NOMO-1 treated with DMSO at 0.1 percent for 48 hours (cell line): Measurements from ENCODE around the gene NPAS3.

ENCODE experiments used
- DNase-seq: peaks from one replicate; lab custom pipeline; 2025; ENCODE audit not compliant: unreplicated experiment; lab: John Stamatoyannopoulos, UW

NPAS3 gene

GRCh38 chr14:33420051-33420627 is 481.5 kb downstream of the NPAS3 start:
- DNase-seq: no peak

DNA sequence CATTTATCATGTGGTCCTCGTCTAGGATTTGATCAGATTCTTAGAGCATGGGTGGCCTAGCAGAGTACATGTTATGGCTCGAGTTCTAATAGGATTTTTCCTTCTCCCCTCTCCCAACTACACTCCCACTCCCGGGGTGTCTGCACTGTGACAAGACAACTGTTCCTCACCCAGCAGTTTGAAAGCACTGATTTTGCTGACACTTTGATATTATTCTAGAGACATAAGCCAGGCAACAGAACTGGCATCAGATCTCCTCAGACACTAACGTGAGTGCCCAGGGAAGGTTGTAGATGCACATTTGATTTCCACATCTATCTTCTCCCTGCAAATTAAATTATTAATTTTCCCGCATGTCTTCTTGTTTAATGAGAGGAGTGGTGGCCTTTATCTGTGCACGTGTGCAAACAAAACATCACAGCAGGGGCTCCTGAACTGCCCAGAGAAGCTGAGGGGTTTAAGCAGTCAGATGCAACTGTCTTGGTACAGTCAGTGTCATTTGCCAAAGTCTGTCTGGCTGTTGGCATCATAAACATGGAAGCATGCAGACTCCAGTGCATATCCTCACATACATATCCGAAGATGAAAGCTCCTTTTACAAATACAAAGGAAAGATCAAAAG is 491.8 kb downstream of the NPAS3 start:
- no peak for DNase-seq

- DNase-seq: no peak
Measured at GRCh38 chr14:33432407-33433023, 493.8 kb downstream of the NPAS3 start.

GRCh38 chr14:33433396-33433795 is 494.7 kb downstream of the NPAS3 start:
- no peak for DNase-seq

- DNase-seq: peak; percentile 40
Measured at GRCh38 chr14:33435911-33436689, 497.4 kb downstream of the NPAS3 start.

- no peak for DNase-seq
Measured at GRCh38 chr14:33441633-33442032, 503.0 kb downstream of the NPAS3 start.

GRCh38 chr14:33444136-33444535 is 505.5 kb downstream of the NPAS3 start:
- peak; percentile 48 for DNase-seq

- DNase-seq: no peak
Measured at GRCh38 chr14:33449268-33449667, 510.6 kb downstream of the NPAS3 start.

- DNase-seq: no peak
Measured at GRCh38 chr14:33449703-33450395, 511.2 kb downstream of the NPAS3 start.

DNA sequence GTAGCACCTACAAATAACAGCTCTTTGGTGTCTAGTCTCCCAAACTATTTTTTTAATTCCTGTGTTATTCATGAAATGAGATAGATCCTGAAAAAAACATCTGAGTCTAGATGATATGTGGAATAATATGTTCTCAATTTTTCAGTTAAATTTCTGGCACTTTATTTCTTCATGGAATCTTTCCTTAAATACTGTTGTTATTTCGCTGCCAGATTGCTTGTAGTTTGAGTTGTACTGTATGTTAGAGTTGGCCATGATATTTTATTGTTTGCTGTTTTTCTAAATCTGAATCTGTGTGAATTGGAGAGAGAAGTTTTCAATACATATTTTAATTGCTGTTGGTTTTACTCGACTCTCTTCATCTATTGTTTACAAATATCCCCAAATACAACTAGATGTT is 511.7 kb downstream of the NPAS3 start:
- no peak for DNase-seq

DNA sequence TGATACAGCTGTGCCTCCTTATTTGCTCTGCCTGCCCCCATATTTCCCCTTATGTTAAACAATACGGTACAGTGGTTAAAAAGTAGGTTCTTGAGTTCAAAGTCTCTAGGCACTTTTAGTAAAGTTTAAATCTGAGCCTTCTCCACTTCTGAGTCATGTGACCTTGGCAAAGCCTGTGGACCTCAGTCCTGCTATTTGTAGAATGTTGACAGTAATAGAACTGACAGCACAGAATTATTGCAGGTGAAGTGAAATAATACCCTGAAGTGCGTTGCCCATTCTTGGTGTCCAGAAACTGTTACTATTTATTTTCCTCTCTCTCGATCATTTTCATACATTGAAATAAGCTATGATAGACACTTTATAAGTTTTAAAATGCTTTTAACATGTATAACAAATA is 512.5 kb downstream of the NPAS3 start:
- DNase-seq: no peak

GRCh38 chr14:33452995-33453394 is 514.3 kb downstream of the NPAS3 start:
- no peak for DNase-seq

DNA sequence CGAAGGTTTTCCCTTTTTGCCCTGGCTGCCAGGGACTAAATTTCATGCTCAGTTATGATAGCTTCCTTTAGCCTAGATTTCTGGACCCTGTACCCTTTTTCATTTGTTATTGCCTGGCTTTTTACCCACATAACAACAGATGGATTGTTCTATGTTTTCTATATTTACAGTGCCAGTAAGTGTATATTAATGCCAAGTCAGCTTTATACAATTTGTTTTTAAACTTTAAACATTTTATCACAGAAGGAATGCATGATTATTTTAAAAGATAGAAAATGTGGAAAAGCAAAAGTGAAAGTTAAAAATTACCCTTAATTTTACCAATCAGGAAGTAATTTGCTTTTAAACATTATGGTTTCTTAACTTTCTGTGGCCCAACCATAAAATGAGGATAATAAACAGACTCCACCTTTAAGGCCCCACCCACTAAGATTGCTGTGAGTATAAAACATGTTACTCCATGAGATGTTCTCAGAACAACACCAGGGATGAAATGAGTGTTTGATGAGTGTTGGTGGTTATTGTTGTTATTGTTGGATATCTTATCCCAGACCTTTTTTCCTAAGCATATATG is 515.4 kb downstream of the NPAS3 start:
- peak; percentile 40 for DNase-seq

GRCh38 chr14:33454707-33455106 is 516.0 kb downstream of the NPAS3 start:
- no peak for DNase-seq

- DNase-seq: no peak
Measured at GRCh38 chr14:33455654-33456345, 517.1 kb downstream of the NPAS3 start.

GRCh38 chr14:33457021-33457420 is 518.3 kb downstream of the NPAS3 start:
- no peak for DNase-seq

- DNase-seq: no peak
Measured at GRCh38 chr14:33457617-33458016, 518.9 kb downstream of the NPAS3 start.

- no peak for DNase-seq
Measured at GRCh38 chr14:33460164-33460563, 521.5 kb downstream of the NPAS3 start.

- DNase-seq: no peak
Measured at GRCh38 chr14:33461036-33461435, 522.4 kb downstream of the NPAS3 start.

DNA sequence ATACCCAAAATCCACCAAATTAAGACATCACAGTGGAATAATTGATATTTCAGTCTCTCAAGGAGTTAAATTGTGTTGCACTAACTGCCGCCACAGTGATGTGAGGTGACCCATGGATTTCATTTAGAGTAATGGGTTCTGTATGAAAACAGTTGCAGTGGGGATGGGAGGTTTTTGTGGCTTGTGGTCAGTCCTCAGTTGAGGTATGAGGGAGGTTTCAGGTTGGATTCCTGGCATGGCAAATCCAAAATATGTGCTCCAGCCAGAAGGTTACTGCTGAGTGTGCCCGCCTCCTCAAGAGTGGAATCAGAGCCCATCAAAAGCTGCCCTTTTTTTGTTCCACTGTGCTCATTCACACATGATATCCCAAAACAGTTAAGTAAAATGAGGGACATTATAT is 525.1 kb downstream of the NPAS3 start:
- no peak for DNase-seq
